ENCODE measurements around the gene PRKCA. TPM values are rescaled to one million over a fixed set of nuclear protein-coding genes. Genes with fewer than 3 reads are reported as not detected.

Gene PRKCA
- total RNA-seq, 1 experiment from 2014 or later: 29.5 TPM

GRCh38 chr17:66444031-66444430 is 141.6 kb downstream of the PRKCA start:
- no peaks in the 10 kb centered on the region for H3K9me3 Mint-ChIP-seq
- ChIA-PET POLR2A (no interaction called here), CTCF (interaction anchor here (1.7 kb wide), 1 partner anchor 134 kb away, joined by 3 read pairs; no protein-coding TSS in a partner anchor)
- no peaks in the 10 kb centered on the region for H3K36me3 Mint-ChIP-seq
- ATAC-seq (no peak), DNase-seq (ENCODE audit: low spot score) (no peak)
- H3K4me3 Mint-ChIP-seq: no peak overlapping the region
- H3K27me3 Mint-ChIP-seq (ENCODE audit: low read depth): no peaks in the 10 kb centered on the region
- no peak for TF ChIP-seq FOXP4 (CRISPR knock-in tag; IDR thresholded peaks at IDR 0.05)
- no peak overlapping the region for H3K27ac Mint-ChIP-seq
- H3K4me1 Mint-ChIP-seq: peaks cover 21% of the 10 kb centered on the region

GRCh38 chr17:66445229-66445628 is 142.8 kb downstream of the PRKCA start:
- H3K9me3 Mint-ChIP-seq: no peaks in the 10 kb centered on the region
- no peak for DNase-seq (ENCODE audit: low spot score)
- TF ChIP-seq ATF1 (CRISPR knock-in tag; IDR thresholded peaks at IDR 0.05): no peak
- no peak for TF ChIP-seq SMAD3 (CRISPR knock-in tag; IDR thresholded peaks at IDR 0.05; ENCODE audit: borderline replicate concordance)
- TF ChIP-seq ELF4 (CRISPR knock-in tag; IDR thresholded peaks at IDR 0.05; ENCODE audit: low read depth): no peak
- no peak for TF ChIP-seq ATF6 (CRISPR knock-in tag; IDR thresholded peaks at IDR 0.05)
- TF ChIP-seq STAT6 (CRISPR knock-in tag; conservative IDR thresholded peaks at IDR 0.05; ENCODE audit: low read depth): no peak
- TF ChIP-seq PRRX2 (CRISPR knock-in tag; IDR thresholded peaks at IDR 0.05): no peak
- TF ChIP-seq ZNF396 (CRISPR knock-in tag; IDR thresholded peaks at IDR 0.05; ENCODE audit: borderline replicate concordance): no peak
- TF ChIP-seq ESRRA (CRISPR knock-in tag; IDR thresholded peaks at IDR 0.05; ENCODE audit: borderline replicate concordance): no peak
- TF ChIP-seq CREM (CRISPR knock-in tag; IDR thresholded peaks at IDR 0.05): no peak
- TF ChIP-seq FOXJ3 (CRISPR knock-in tag; IDR thresholded peaks at IDR 0.05; ENCODE audit: borderline replicate concordance): no peak
- no peak for TF ChIP-seq ZNF317 (CRISPR knock-in tag; IDR thresholded peaks at IDR 0.05; ENCODE audit: borderline replicate concordance, low read depth)
- TF ChIP-seq CREB1 (CRISPR knock-in tag; IDR thresholded peaks at IDR 0.05): no peak
- no peak for TF ChIP-seq SMAD4 (CRISPR knock-in tag; IDR thresholded peaks at IDR 0.05)
- TF ChIP-seq TCF7 (CRISPR knock-in tag; IDR thresholded peaks at IDR 0.05; ENCODE audit: low read depth): no peak
- no peak overlapping the region for H3K4me3 Mint-ChIP-seq
- ChIA-PET CTCF (interaction anchor here (1.7 kb wide), 1 partner anchor 135 kb away, joined by 3 read pairs; no protein-coding TSS in a partner anchor), POLR2A (no interaction called here)
- H3K27me3 Mint-ChIP-seq (ENCODE audit: low read depth): no peaks in the 10 kb centered on the region
- no peak for ATAC-seq
- no peaks in the 10 kb centered on the region for H3K36me3 Mint-ChIP-seq
- H3K27ac Mint-ChIP-seq: no peak overlapping the region
- H3K4me1 Mint-ChIP-seq: peaks cover 33% of the 10 kb centered on the region

- DNase-seq (ENCODE audit: low spot score): no peak
- POLR2A ChIA-PET: no interaction called here
- Mint-ChIP-seq H3K36me3 (no peaks in the 10 kb centered on the region), H3K27me3 (ENCODE audit: low read depth) (no peaks in the 10 kb centered on the region), H3K4me1 (peaks cover 42% of the 10 kb centered on the region), H3K27ac (no peak overlapping the region), H3K4me3 (no peak overlapping the region), H3K9me3 (no peaks in the 10 kb centered on the region)
- CTCF ChIA-PET: interaction anchor here (1.5 kb wide), 2 partner anchors 136 to 245 kb away, joined by 3 to 5 read pairs; no protein-coding TSS in a partner anchor
- no peak for ATAC-seq
- TF ChIP-seq NR1H2 (CRISPR knock-in tag; IDR thresholded peaks at IDR 0.05): no peak
- no peak for TF ChIP-seq ATF2 (CRISPR knock-in tag; IDR thresholded peaks at IDR 0.05; ENCODE audit: borderline replicate concordance, low read depth)
- no peak for TF ChIP-seq USF1 (CRISPR knock-in tag; IDR thresholded peaks at IDR 0.05)
- no peak for TF ChIP-seq SMAD4 (CRISPR knock-in tag; IDR thresholded peaks at IDR 0.05)
- no peak for TF ChIP-seq RORB (CRISPR knock-in tag; IDR thresholded peaks at IDR 0.05)
- TF ChIP-seq E2F5 (CRISPR knock-in tag; IDR thresholded peaks at IDR 0.05): no peak
- no peak for TF ChIP-seq ERG (CRISPR knock-in tag; IDR thresholded peaks at IDR 0.05)
- no peak for TF ChIP-seq ZNF121 (CRISPR knock-in tag; IDR thresholded peaks at IDR 0.05)
Measured at GRCh38 chr17:66446419-66446818, 144.0 kb downstream of the PRKCA start.

Measured in WTC11 (cell line).